ENCODE measurements around the gene ATG13.

The ATG13 gene

GRCh38 chr11:46600194-46600960, 17.0 kb upstream of the ATG13 start:
- Histone ChIP-seq H3K56ac (ENCODE audit: low read length) (no peak overlapping the region), H3K27me3 (ENCODE audit: insufficient read depth, low read length, poor library complexity) (no peaks in the 10 kb centered on the region), H3K9ac (ENCODE audit: low read length) (no peak overlapping the region), H3K4me2 (ENCODE audit: low read length) (no peak overlapping the region), H3K79me2 (ENCODE audit: control insufficient read depth, insufficient read depth, low read length) (no peaks in the 10 kb centered on the region), H4K5ac (ENCODE audit: low read length) (no peak overlapping the region), H2AK5ac (ENCODE audit: low read length) (no peak overlapping the region), H2BK5ac (ENCODE audit: low read length) (no peak overlapping the region), H3K23ac (ENCODE audit: low read length) (no peak overlapping the region), H3K79me1 (ENCODE audit: low read length) (no peaks in the 10 kb centered on the region), H4K8ac (ENCODE audit: low read depth, low read length) (no peak overlapping the region), H3K4me1 (ENCODE audit: control insufficient read depth, low read depth, low read length) (no peaks in the 10 kb centered on the region), H3K18ac (ENCODE audit: low read length) (no peak overlapping the region), H2BK15ac (replicated peaks; ENCODE audit: low read depth) (no peak overlapping the region), H3K4ac (ENCODE audit: low read depth, low read length) (no peak overlapping the region), H3K36me3 (ENCODE audit: control insufficient read depth, insufficient read depth, low read length) (no peaks in the 10 kb centered on the region), H2BK120ac (ENCODE audit: low read depth, low read length) (no peak overlapping the region), H3K27ac (ENCODE audit: low read depth, low read length) (no peak overlapping the region), H3K4me3 (ENCODE audit: low read length) (no peak overlapping the region)
- DNase-seq: no peak
- no CpG with 5 or more reads among the region's 3 CpGs for WGBS (ENCODE audit: extremely low coverage, insufficient coverage, low lambda C conversion rate)

DNA sequence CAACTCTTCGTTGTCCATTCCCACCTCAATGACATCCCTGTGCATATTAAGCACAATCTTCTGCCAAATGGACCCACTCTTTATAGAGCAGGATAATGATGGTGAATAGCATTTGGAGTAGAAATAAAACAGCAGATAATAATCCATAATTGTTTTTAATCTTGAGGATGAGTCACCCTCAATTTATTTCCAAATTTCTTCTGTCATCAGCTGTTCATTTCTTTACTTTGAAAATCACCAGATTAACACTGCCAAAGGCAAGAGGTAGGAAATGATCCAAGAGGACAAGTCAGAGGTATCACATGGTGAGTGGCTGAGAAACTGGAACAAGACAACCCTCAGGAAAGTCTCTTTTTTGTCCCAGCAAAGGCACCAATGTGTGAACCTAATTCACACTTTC, 16.2 kb upstream of the ATG13 start:
- Histone ChIP-seq H3K9ac (ENCODE audit: low read length) (no peak overlapping the region), H2AK5ac (ENCODE audit: low read length) (no peak overlapping the region), H2BK5ac (ENCODE audit: low read length) (no peak overlapping the region), H2BK120ac (ENCODE audit: low read depth, low read length) (no peak overlapping the region), H3K4me3 (ENCODE audit: low read length) (no peak overlapping the region), H3K56ac (ENCODE audit: low read length) (no peak overlapping the region), H2BK15ac (replicated peaks; ENCODE audit: low read depth) (no peak overlapping the region), H3K4me2 (ENCODE audit: low read length) (no peak overlapping the region), H3K79me2 (ENCODE audit: control insufficient read depth, insufficient read depth, low read length) (no peaks in the 10 kb centered on the region), H3K18ac (ENCODE audit: low read length) (no peak overlapping the region), H3K23ac (ENCODE audit: low read length) (no peak overlapping the region), H3K4ac (ENCODE audit: low read depth, low read length) (no peak overlapping the region), H3K4me1 (ENCODE audit: control insufficient read depth, low read depth, low read length) (no peaks in the 10 kb centered on the region), H3K27ac (ENCODE audit: low read depth, low read length) (no peak overlapping the region), H3K36me3 (ENCODE audit: control insufficient read depth, insufficient read depth, low read length) (no peaks in the 10 kb centered on the region), H3K79me1 (ENCODE audit: low read length) (no peaks in the 10 kb centered on the region), H3K27me3 (ENCODE audit: insufficient read depth, low read length, poor library complexity) (no peaks in the 10 kb centered on the region), H4K5ac (ENCODE audit: low read length) (no peak overlapping the region), H4K8ac (ENCODE audit: low read depth, low read length) (no peak overlapping the region)
- WGBS (ENCODE audit: extremely low coverage, insufficient coverage, low lambda C conversion rate): no CpG with 5 or more reads among the region's 1 CpG
- DNase-seq: no peak

GRCh38 chr11:46603704-46604308, 13.5 kb upstream of the ATG13 start:
- H3K4me1 ChIP-seq (ENCODE audit: control insufficient read depth, low read depth, low read length): no peaks in the 10 kb centered on the region
- no peak overlapping the region for H3K4ac ChIP-seq (ENCODE audit: low read depth, low read length)
- H3K27ac ChIP-seq (ENCODE audit: low read depth, low read length): no peak overlapping the region
- no peak overlapping the region for H3K23ac ChIP-seq (ENCODE audit: low read length)
- H3K4me3 ChIP-seq (ENCODE audit: low read length): no peak overlapping the region
- H4K5ac ChIP-seq (ENCODE audit: low read length): no peak overlapping the region
- no peaks in the 10 kb centered on the region for H3K27me3 ChIP-seq (ENCODE audit: insufficient read depth, low read length, poor library complexity)
- H2BK15ac ChIP-seq (replicated peaks; ENCODE audit: low read depth): no peak overlapping the region
- H4K8ac ChIP-seq (ENCODE audit: low read depth, low read length): no peak overlapping the region
- no peak overlapping the region for H3K56ac ChIP-seq (ENCODE audit: low read length)
- H2BK5ac ChIP-seq (ENCODE audit: low read length): no peak overlapping the region
- H3K79me1 ChIP-seq (ENCODE audit: low read length): no peaks in the 10 kb centered on the region
- H2BK120ac ChIP-seq (ENCODE audit: low read depth, low read length): no peak overlapping the region
- no peak overlapping the region for H2AK5ac ChIP-seq (ENCODE audit: low read length)
- no peak for DNase-seq
- H3K79me2 ChIP-seq (ENCODE audit: control insufficient read depth, insufficient read depth, low read length): no peaks in the 10 kb centered on the region
- H3K9ac ChIP-seq (ENCODE audit: low read length): no peak overlapping the region
- no peak overlapping the region for H3K18ac ChIP-seq (ENCODE audit: low read length)
- no peak overlapping the region for H3K4me2 ChIP-seq (ENCODE audit: low read length)
- no peaks in the 10 kb centered on the region for H3K36me3 ChIP-seq (ENCODE audit: control insufficient read depth, insufficient read depth, low read length)
- WGBS (ENCODE audit: extremely low coverage, insufficient coverage, low lambda C conversion rate): no CpG with 5 or more reads among the region's 15 CpGs

- no peak overlapping the region for H3K27ac ChIP-seq (ENCODE audit: low read depth, low read length)
- H3K56ac ChIP-seq (ENCODE audit: low read length): no peak overlapping the region
- no peak for DNase-seq
- H3K4me3 ChIP-seq (ENCODE audit: low read length): no peak overlapping the region
- H3K79me2 ChIP-seq (ENCODE audit: control insufficient read depth, insufficient read depth, low read length): no peaks in the 10 kb centered on the region
- no peak overlapping the region for H3K4ac ChIP-seq (ENCODE audit: low read depth, low read length)
- no peaks in the 10 kb centered on the region for H3K27me3 ChIP-seq (ENCODE audit: insufficient read depth, low read length, poor library complexity)
- H3K79me1 ChIP-seq (ENCODE audit: low read length): no peaks in the 10 kb centered on the region
- no peak overlapping the region for H3K4me2 ChIP-seq (ENCODE audit: low read length)
- H3K18ac ChIP-seq (ENCODE audit: low read length): no peak overlapping the region
- no peak overlapping the region for H4K5ac ChIP-seq (ENCODE audit: low read length)
- WGBS (ENCODE audit: extremely low coverage, insufficient coverage, low lambda C conversion rate): no CpG with 5 or more reads among the region's 1 CpG
- no peak overlapping the region for H2BK5ac ChIP-seq (ENCODE audit: low read length)
- H3K23ac ChIP-seq (ENCODE audit: low read length): no peak overlapping the region
- H3K4me1 ChIP-seq (ENCODE audit: control insufficient read depth, low read depth, low read length): no peaks in the 10 kb centered on the region
- H3K9ac ChIP-seq (ENCODE audit: low read length): no peak overlapping the region
- H2BK15ac ChIP-seq (replicated peaks; ENCODE audit: low read depth): no peak overlapping the region
- no peaks in the 10 kb centered on the region for H3K36me3 ChIP-seq (ENCODE audit: control insufficient read depth, insufficient read depth, low read length)
- no peak overlapping the region for H2BK120ac ChIP-seq (ENCODE audit: low read depth, low read length)
- no peak overlapping the region for H2AK5ac ChIP-seq (ENCODE audit: low read length)
- H4K8ac ChIP-seq (ENCODE audit: low read depth, low read length): no peak overlapping the region
These were observed 12.6 kb upstream of the ATG13 start for GRCh38 chr11:46604796-46605195.

DNA sequence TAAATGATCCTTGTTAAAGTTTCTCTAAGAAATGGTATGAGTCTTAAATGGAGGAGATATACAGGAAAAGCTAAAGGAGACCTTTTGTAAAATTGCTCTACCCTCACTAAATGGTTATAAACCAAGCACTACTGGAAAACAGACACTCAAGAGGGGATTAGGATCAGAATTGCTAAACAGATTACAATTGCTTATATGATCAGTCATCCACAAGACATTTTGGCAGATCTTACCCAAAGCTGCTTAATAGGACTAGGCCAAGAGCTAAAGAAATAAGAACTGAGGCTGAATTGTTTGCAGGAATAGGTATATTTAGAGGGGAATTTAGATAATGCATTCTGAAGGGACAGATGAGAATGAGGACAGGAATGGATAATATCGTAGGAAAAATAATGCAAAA, 9.8 kb upstream of the ATG13 start:
- no peaks in the 10 kb centered on the region for H3K36me3 ChIP-seq (ENCODE audit: control insufficient read depth, insufficient read depth, low read length)
- no peak overlapping the region for H3K4me3 ChIP-seq (ENCODE audit: low read length)
- H3K27ac ChIP-seq (ENCODE audit: low read depth, low read length): no peak overlapping the region
- H2BK5ac ChIP-seq (ENCODE audit: low read length): no peak overlapping the region
- H3K23ac ChIP-seq (ENCODE audit: low read length): no peak overlapping the region
- no peaks in the 10 kb centered on the region for H3K4me1 ChIP-seq (ENCODE audit: control insufficient read depth, low read depth, low read length)
- no peak overlapping the region for H4K5ac ChIP-seq (ENCODE audit: low read length)
- no peak overlapping the region for H3K4ac ChIP-seq (ENCODE audit: low read depth, low read length)
- no peak overlapping the region for H3K4me2 ChIP-seq (ENCODE audit: low read length)
- H3K56ac ChIP-seq (ENCODE audit: low read length): no peak overlapping the region
- H2BK15ac ChIP-seq (replicated peaks; ENCODE audit: low read depth): no peak overlapping the region
- no peak overlapping the region for H3K18ac ChIP-seq (ENCODE audit: low read length)
- no peak overlapping the region for H4K8ac ChIP-seq (ENCODE audit: low read depth, low read length)
- no peaks in the 10 kb centered on the region for H3K79me2 ChIP-seq (ENCODE audit: control insufficient read depth, insufficient read depth, low read length)
- no peak overlapping the region for H3K9ac ChIP-seq (ENCODE audit: low read length)
- no peak for DNase-seq
- WGBS (ENCODE audit: extremely low coverage, insufficient coverage, low lambda C conversion rate): no CpG with 5 or more reads among the region's 1 CpG
- H2AK5ac ChIP-seq (ENCODE audit: low read length): no peak overlapping the region
- H2BK120ac ChIP-seq (ENCODE audit: low read depth, low read length): no peak overlapping the region
- H3K27me3 ChIP-seq (ENCODE audit: insufficient read depth, low read length, poor library complexity): no peaks in the 10 kb centered on the region
- H3K79me1 ChIP-seq (ENCODE audit: low read length): no peaks in the 10 kb centered on the region

- Histone ChIP-seq H3K4me3 (ENCODE audit: low read length) (no peak overlapping the region), H3K56ac (ENCODE audit: low read length) (no peak overlapping the region), H2BK120ac (ENCODE audit: low read depth, low read length) (no peak overlapping the region), H2BK5ac (ENCODE audit: low read length) (no peak overlapping the region), H2BK15ac (replicated peaks; ENCODE audit: low read depth) (no peak overlapping the region), H3K36me3 (ENCODE audit: control insufficient read depth, insufficient read depth, low read length) (no peaks in the 10 kb centered on the region), H3K4me1 (ENCODE audit: control insufficient read depth, low read depth, low read length) (no peaks in the 10 kb centered on the region), H3K79me2 (ENCODE audit: control insufficient read depth, insufficient read depth, low read length) (no peaks in the 10 kb centered on the region), H2AK5ac (ENCODE audit: low read length) (no peak overlapping the region), H3K18ac (ENCODE audit: low read length) (no peak overlapping the region), H4K8ac (ENCODE audit: low read depth, low read length) (no peak overlapping the region), H3K4me2 (ENCODE audit: low read length) (no peak overlapping the region), H3K27me3 (ENCODE audit: insufficient read depth, low read length, poor library complexity) (no peaks in the 10 kb centered on the region), H3K27ac (ENCODE audit: low read depth, low read length) (no peak overlapping the region), H3K9ac (ENCODE audit: low read length) (no peak overlapping the region), H4K5ac (ENCODE audit: low read length) (no peak overlapping the region), H3K79me1 (ENCODE audit: low read length) (no peaks in the 10 kb centered on the region), H3K23ac (ENCODE audit: low read length) (no peak overlapping the region), H3K4ac (ENCODE audit: low read depth, low read length) (no peak overlapping the region)
- DNase-seq: no peak
- no CpG with 5 or more reads among the region's 6 CpGs for WGBS (ENCODE audit: extremely low coverage, insufficient coverage, low lambda C conversion rate)
These were observed 8.0 kb upstream of the ATG13 start for GRCh38 chr11:46609386-46609785.

Measured in mesendoderm (in vitro differentiated cells).